ENCODE measurements around the gene RSL1D1.
"Not testable (repeated sequence)": the region's sequence is repeated elsewhere in the genome, so short reads cannot be mapped to it uniquely, and the experiment has no call there.

The RSL1D1 gene

DNA sequence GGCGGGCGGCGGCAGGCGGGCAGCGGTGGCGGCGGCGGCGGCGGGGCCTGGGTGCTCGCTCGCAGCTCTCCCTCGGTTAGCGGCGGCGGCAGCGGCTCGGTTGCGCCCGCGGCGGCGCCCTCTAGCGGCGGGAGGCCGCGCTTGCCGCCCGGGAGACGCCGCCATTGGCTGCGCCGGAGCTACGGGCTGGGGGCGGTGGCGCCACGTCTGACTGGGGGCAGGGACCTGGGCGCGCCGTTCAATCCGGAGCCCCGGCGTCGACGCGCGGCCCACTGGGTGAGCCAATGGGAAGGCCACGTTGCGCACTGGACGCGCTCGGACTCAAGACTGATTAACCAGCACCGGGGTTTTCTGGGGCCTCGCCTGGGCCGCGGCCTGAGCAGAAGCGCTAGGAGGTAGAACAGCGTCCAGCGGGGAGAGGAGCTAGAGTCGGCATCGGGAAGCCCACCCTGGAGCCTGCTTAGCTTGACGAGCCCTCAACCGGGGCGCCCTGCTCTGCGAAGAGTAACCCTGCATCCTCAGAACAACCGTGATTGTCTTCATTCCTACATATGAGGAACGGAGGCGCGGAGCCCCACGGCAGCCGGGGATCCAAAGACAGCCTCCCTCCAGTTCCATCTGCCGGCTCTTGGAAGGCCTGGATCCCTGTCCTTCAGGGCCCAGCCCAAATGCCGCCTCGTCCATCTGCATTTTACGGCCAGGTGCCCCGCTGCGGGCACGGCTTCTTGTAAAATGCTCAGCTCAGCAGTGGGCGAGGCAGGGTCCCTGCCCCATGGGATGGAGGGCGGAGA lies 54.0 kb downstream of the RSL1D1 start, which contains the start of gene ZC3H7A:
Gene ZC3H7A, minus strand, starts transcription at position 93 of the 791 bp plus-strand sequence. CDS start 14,904 bp downstream, outside the sequence.
- peak; percentile 97 for DNase-seq (ENCODE audit: low spot score)

DNA sequence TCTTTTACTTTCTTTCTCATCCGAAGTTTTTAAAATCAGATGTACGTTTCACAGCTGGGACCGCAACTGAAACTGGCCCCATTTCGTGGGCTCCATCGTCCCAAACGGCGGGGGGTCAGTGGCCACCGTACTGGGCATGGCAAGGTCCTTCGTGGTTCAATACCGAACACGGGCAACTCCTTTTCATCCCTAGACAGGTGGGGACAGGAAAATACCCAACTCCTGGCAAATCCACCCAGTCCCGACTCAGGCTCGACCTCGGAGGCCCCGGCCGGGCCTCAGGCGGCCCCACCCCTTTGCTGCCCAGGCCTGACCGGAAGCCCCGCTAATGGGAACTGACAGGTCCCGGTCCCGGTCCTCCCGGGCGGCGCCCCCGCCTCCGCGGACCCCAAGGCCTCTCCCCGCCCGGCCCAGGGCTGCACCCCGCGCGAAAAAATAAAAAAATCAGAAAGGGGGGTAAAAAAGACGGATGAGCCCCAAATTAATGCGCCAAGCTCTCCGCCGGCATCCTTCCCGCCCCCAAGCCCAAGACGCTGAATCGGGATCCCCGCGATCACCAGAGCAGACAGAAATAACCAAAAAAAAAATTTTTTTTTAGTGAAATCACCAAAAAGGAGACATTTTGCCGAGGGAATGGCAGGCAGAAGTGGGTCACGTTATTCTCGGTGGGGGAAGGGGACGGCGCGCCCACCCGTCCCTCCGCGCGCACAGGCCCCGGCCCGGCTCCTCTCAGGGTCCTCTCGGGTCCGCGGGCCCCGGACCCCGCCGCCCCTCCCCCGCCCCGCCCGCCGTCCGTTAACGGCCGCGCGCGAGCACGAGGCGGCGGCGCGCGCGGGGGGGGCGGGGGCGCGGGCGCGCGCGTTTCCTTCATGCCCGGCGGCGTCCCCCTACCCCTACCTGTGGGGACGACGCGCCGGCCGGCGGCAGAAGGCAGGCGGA lies 54.8 kb downstream of the RSL1D1 start:
- no peak for DNase-seq (ENCODE audit: low spot score)

DNA sequence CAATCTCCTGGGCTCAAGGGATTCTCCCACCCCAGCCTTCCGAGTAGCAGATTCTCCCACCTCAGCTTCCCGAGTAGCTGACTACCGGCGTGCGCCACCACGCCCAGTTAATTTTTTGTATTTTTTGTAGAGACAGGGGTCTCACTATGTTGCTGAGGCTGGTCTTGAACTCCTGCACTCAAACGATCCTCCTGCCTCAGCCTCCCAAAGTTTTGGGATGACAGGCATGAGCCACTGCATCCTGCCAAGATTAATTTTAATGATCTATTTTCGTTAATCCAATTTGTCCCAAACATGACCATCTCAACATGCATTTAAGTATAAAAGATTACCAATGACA lies 55.5 kb downstream of the RSL1D1 start:
- DNase-seq (ENCODE audit: low spot score): no peak

DNA sequence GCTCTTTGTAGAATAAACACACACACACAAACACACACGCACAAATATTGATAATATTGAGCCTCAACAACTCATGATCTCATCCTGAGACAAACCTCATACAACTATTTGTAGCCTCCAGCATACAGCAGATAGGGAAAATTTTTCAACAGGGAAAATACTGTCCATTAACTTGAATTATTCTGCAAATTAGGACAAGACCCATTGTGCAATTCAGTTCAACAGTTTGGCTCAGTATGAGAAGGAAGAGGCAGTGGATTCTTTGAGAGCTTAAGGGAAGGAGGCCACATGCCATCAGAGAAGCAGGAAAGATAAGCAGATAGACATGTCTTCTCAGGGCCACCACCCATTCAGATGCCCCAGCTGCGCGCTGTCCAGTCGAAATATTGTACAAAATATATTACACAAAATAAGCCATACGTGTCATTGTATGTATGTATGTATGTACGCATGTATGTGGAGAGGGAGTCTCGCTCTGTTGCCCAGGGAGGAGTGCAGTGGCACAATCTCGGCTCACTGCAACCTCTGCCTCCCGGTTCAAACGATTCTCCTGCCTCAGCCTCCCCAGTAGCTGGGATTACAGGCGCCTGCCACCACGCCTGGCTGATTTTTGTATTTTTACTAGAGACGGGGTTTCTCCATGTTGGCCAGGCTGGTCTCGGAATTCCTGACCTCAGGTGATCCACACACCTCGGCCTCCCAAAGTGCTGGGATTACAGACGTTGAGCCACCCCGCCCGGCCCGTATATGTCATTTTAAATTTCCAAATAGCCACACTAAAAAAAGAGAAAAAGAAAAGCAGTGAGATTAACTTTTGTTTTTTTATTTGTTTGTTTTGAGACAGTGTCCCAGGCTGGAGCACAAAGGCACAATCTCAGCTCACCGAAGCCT lies 56.1 kb downstream of the RSL1D1 start:
- no peak for DNase-seq (ENCODE audit: low spot score)

DNA sequence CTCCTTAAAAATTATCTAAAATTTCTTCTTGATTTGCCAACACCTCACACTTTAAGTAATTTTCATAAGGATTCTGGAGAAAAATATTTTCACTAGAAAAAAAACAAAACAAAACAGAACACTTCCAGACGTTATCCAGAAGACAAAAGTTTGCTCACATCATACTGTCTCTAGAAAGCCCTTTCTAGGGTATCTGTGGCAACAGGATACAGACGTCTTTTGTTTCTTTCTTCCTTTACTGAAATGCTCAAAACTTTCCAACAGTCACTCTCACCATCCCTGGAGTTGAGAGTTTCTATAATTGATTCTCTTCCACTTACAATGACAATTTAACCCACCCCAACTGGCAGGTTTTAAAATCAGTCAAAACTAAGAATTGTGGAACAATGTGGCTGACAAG lies 56.9 kb downstream of the RSL1D1 start:
- DNase-seq (ENCODE audit: low spot score): no peak

DNA sequence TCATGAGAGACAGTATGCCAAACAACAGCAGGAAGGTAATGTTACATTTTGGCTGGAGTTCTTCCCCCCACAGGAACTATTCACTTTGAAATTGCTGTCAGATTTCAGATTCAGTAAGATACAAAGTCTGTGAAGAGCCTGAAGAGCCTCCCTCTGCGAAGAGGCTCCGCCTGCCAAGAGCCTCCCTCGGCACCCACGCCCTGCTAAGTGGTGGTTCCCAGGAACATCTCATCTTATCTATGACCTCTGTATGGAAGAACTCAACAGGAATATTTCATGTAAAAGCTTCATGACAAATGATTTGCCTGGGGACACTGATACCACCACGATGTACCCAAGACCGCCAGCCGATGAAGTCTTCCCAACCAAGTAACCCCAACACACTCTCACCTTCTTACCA lies 57.5 kb downstream of the RSL1D1 start:
- no peak for DNase-seq (ENCODE audit: low spot score)

DNA sequence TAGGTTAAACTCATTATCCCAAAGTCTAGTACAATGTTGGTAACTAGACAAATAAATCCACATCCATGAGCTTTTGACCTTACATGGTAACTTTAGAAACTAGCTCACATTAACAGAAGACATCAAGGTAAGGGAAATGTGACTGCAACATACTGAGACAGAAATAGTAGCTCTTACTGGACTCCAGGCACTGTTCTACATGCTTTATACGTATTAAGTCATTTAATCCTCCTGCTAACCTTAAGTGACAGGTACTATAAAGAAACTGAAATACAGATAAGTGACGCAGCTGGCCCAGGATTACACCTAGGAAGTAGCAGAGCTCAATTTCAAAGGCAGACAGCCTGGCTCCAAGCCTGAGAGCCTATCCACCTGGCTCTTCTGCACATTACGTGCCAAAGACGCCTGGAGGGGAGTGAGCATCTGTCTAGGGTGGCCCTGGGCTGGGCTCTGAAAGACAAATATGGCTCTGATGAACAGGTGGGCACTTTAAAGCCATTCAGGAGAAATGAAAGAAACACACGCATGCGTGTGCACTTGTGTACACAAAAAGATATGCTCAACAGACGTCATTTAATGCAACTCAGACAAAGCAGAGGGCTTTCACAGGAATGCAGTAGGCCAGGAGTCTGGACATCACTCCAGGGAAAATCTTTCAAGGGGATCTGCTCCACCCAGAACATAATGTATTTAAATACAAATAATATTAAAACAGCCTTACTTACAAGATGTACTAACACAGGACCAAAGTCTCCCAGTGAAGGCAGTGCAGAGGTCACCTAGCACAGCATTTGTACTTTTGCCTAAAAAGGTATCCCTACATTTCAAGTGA lies 58.7 kb downstream of the RSL1D1 start:
- no peak for DNase-seq (ENCODE audit: low spot score)

DNA sequence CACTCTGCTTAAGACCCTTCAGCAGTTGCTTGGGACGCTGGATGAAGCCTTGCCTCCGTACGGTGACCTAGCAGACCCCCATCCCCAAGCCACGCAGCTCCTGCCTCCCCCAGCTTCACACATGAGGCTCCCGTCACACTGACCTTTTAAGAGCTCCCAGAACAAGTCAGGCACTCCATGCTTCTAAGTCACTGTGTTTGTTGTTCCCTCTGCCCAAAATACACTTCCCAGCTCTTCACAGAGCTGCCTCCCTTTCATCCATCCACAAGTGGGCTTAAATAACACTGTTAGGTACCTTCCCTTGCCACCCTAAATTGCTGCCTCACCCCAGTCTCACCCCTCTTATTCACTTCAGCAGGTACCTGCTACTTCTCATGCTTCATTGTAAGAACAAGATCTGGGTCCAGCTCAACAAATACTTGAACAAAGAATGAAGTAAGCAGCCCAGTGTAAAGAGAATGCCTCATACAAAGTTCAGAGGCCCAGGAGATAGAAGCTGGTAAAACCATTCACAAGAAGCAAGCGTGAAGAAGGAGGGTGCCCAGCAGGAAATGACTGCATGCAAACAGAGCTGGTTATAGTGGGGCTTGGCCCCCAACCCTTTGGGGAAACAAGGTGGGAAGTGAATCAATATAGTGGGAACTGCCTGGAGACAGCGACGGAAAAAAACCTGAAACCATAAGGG lies 60.1 kb downstream of the RSL1D1 start:
- no peak for DNase-seq (ENCODE audit: low spot score)

DNA sequence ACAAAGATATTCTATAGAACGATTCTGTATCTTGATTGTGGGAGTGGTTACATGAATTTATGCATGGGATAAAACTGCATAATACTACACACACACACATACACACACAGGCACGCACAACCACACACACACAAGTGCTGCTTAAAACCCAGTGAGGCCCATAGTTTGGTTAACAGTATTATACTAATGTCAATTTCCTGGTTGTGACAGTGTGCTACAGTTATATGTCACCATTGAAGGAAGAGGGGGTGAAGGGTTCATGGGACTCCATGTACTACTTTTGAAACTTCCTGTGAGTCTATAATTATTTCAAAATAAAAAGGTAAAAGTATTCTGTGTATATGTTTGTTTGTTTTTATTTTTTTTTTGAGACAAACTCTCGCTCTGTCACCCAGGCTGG lies 62.4 kb downstream of the RSL1D1 start:
- no peak for DNase-seq (ENCODE audit: low spot score)

DNA sequence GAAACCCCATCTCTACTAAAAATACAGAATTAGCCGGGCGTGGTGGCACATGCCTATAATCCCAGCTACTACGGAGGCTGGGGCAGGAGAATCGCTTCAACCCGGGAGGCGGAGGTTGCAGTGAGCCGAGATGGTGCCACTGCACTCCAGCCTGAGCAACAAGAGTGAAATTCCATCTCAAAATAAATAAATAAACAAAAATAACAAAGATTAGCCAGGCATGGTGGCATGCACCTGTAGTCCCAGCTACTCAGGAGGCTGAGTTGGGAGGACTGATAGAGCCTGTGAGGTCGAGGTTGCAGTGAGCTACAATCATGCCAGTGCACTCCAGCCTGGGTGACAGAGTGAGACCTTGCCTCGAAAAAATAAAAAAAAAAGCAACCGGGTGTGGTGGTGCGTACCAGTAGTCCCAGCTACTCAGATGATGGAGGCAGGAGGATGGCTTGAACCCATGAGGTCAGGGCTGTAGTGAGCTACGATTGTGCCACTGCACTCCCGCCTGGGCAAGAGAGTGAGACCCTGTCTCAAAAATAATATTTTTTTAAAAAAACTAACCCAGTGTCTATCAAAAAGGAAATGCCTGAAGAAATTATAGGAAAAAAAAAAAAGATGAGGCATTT lies 66.3 kb downstream of the RSL1D1 start:
- DNase-seq (ENCODE audit: low spot score): not testable (repeated sequence)

DNA sequence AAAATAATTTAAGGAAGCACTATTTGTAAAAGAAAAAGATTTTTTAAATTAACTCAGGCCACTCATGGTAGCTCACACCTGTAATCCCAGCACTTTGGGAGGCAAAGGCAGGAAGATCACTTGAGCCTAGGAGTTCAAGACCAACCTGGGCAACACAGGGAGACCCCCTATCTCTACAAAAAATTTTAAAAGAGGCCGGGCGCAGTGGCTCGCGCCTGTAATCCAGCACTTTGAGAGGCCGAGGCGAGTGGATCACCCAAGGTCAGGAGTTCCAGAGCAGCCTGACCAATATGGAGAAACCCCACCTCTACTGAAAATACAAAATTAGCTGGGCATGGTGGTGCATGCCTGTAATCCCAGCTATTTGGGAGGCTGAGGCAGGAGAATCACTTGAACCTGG lies 67.0 kb downstream of the RSL1D1 start:
- DNase-seq (ENCODE audit: low spot score): not testable (repeated sequence)

DNA sequence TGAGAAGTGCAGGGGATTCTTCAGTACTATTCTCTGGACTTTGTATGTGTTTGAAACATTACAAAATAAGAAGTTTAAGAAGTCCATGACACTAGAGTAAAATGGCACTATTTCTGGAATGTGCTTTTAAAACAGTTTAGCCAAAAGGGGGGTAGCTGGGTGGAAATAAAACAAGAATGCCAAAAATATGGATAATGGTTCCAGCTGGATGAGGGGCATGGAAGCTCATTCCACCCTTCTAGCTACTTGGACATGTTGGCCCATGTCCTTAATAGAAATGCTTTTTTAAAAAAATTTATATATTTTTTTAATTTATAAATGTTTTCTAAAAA lies 67.3 kb downstream of the RSL1D1 start:
- no peak for DNase-seq (ENCODE audit: low spot score)
